ENCODE results near the gene FUT2. TPM values are rescaled to one million over a fixed set of nuclear protein-coding genes. Genes with fewer than 3 reads are reported as not detected.

Gene FUT2
- total and polyA plus RNA-seq, 2 of the 13 experiments (the other 11 are each of a cell fraction or from before 2014, with no cell fraction given): 0.07 TPM; not detected in 1

DNA sequence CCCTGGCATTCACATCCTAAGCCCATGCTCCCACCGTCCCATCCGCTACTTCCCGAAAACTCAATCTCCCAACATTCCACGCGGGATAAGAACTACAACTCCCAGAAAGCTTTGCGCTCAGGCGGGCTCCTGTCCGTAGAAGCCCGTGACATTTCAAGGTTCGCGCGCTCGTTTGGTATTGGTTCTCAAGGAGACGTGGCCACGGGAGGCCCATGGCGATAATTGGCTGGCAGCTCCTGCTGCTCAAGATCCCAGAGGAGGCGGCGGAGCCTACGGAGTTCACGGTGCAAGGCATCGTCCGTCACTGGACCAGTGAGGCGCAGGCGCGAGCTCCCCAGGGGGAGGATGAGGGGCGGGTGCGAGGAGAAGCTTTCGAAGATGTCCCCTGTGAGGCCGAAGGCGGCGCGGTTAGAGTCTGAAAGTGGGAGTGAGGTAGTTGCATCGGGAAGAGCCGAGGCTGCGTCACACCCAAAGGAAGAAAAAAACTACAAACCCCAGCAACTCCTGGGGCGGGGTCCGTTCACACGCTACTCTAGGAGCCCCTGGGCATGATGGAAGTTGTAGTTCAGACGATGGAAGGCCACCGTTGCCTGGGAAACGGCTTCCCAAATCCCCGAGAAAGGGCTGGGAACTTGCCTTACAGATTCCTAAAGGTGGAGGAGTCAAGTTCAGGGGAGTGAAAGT lies 25.0 kb downstream of the FUT2 start:
- no TSS peak for BruUV-seq (replicated peaks)
- no peaks in the 10 kb centered on the region for H4K20me1 ChIP-seq (ENCODE audit: insufficient read depth, low read length)
- peak overlapping the region; percentile 74 for H3K27ac ChIP-seq (ENCODE audit: extremely low read length, insufficient read depth, low read length)
- intact Hi-C loops (cut with micrococcal nuclease; ENCODE audit: unreplicated experiment) (no loop called here), in situ Hi-C loops (cut with HindIII; ENCODE audit: extremely low pct_ligation_motif_present, low pct_unique_long_range_greater_than_20kb) (no loop called here)
- peak overlapping the region; percentile 99 for H3K4me2 ChIP-seq (ENCODE audit: low read depth, low read length)
- peak overlapping the region; percentile 81 for H3K9ac ChIP-seq (ENCODE audit: insufficient read depth, low read depth, low read length)
- no peaks in the 10 kb centered on the region for H3K36me3 ChIP-seq (replicated peaks in 1 of 2; ENCODE audit: control insufficient read depth in 1 of 2, insufficient read depth in 2 of 2, low read length in 2 of 2)
- H3K9me3 ChIP-seq (ENCODE audit: low read length): no peaks in the 10 kb centered on the region
- DNase-seq (ENCODE audit: low spot score) (peak; percentile 98), FAIRE-seq (peak; percentile 99), ATAC-seq (peak; percentile 83)
- no peaks in the 10 kb centered on the region for H3K79me2 ChIP-seq (ENCODE audit: insufficient read depth, low read length)
- peaks cover 61% of the 10 kb centered on the region for H3K4me1 ChIP-seq (ENCODE audit: insufficient read depth, low read length)
- WGBS (ENCODE audit: low lambda C conversion rate): under 1% methylated on average over 29 of the region's 42 CpGs
- H2AFZ ChIP-seq (ENCODE audit: low read length): peak overlapping the region; percentile 22
- ChIA-PET POLR2A (interaction anchor here (0.7 to 1.4 kb wide), 10 partner anchors 9 to 151 kb away, joined by 3 to 13 read pairs (median 5); partner anchors contain the start of genes CA11, FUT2, PPP1R15A and RPL18), CTCF (ENCODE audit: low intra/inter-chr PET ratio, low total read pairs) (no interaction called here)
- no peaks in the 10 kb centered on the region; a peak in 1 of 5 replicates for H3K27me3 ChIP-seq (ENCODE audit: control insufficient read depth in 1 of 2, insufficient read depth in 2 of 2, low read length in 2 of 2)
- peak overlapping the region; percentile 68 to 85 (median 76); a peak in 5 of 6 replicates for H3K4me3 ChIP-seq (replicated peaks in 1 of 3; ENCODE audit: insufficient read depth in 1 of 3, low read depth in 2 of 3, low read length in 3 of 3)
- TF ChIP-seq GABPB1 (CRISPR knock-in tag; IDR thresholded peaks at IDR 0.05) (peak; percentile 80), HDAC2 (CRISPR knock-in tag; IDR thresholded peaks at IDR 0.05) (peak; percentile 60; the same call in 1 of the 2 replicates), MXD1 (CRISPR knock-in tag; IDR thresholded peaks at IDR 0.05) (no peak), CSRNP1 (CRISPR knock-in tag; IDR thresholded peaks at IDR 0.05) (peak; percentile 65; the same call in 1 of the 2 replicates), HOXA3 (CRISPR knock-in tag; IDR thresholded peaks at IDR 0.05) (peak; percentile 46; the same call in 1 of the 2 replicates), TEAD3 (CRISPR knock-in tag; optimal IDR thresholded peaks at IDR 0.05; ENCODE audit: borderline replicate concordance) (peak; percentile 96), RARG (CRISPR knock-in tag; IDR thresholded peaks at IDR 0.05; ENCODE audit: low read depth) (no peak), ZNF44 (CRISPR knock-in tag; IDR thresholded peaks at IDR 0.05) (0 out of 2 replicates have a peak, but pooled peaks have one; percentile 81), ZNF788 (CRISPR knock-in tag; IDR thresholded peaks at IDR 0.05; ENCODE audit: borderline replicate concordance) (peak; percentile 43; the same call in 1 of the 2 replicates), ARHGAP35 (CRISPR knock-in tag; IDR thresholded peaks at IDR 0.05; ENCODE audit: borderline replicate concordance) (peak; percentile 31; the same call in 1 of the 2 replicates), GLI4 (CRISPR knock-in tag; IDR thresholded peaks at IDR 0.05; ENCODE audit: borderline replicate concordance) (peak; percentile 78; the same call in 1 of the 2 replicates), ZNF354B (CRISPR knock-in tag; IDR thresholded peaks at IDR 0.05) (0 out of 2 replicates have a peak, but pooled peaks have one; percentile 14)
- TF ChIP-seq, protein P1, sequence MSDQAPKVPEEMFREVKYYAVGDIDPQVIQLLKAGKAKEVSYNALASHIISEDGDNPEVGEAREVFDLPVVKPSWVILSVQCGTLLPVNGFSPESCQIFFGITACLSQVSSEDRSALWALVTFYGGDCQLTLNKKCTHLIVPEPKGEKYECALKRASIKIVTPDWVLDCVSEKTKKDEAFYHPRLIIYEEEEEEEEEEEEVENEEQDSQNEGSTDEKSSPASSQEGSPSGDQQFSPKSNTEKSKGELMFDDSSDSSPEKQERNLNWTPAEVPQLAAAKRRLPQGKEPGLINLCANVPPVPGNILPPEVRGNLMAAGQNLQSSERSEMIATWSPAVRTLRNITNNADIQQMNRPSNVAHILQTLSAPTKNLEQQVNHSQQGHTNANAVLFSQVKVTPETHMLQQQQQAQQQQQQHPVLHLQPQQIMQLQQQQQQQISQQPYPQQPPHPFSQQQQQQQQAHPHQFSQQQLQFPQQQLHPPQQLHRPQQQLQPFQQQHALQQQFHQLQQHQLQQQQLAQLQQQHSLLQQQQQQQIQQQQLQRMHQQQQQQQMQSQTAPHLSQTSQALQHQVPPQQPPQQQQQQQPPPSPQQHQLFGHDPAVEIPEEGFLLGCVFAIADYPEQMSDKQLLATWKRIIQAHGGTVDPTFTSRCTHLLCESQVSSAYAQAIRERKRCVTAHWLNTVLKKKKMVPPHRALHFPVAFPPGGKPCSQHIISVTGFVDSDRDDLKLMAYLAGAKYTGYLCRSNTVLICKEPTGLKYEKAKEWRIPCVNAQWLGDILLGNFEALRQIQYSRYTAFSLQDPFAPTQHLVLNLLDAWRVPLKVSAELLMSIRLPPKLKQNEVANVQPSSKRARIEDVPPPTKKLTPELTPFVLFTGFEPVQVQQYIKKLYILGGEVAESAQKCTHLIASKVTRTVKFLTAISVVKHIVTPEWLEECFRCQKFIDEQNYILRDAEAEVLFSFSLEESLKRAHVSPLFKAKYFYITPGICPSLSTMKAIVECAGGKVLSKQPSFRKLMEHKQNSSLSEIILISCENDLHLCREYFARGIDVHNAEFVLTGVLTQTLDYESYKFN (CRISPR knock-in tag; conservative IDR thresholded peaks at IDR 0.05): 0 out of 2 replicates have a peak, but pooled peaks have one; percentile 17
- TF ChIP-seq, protein P2, sequence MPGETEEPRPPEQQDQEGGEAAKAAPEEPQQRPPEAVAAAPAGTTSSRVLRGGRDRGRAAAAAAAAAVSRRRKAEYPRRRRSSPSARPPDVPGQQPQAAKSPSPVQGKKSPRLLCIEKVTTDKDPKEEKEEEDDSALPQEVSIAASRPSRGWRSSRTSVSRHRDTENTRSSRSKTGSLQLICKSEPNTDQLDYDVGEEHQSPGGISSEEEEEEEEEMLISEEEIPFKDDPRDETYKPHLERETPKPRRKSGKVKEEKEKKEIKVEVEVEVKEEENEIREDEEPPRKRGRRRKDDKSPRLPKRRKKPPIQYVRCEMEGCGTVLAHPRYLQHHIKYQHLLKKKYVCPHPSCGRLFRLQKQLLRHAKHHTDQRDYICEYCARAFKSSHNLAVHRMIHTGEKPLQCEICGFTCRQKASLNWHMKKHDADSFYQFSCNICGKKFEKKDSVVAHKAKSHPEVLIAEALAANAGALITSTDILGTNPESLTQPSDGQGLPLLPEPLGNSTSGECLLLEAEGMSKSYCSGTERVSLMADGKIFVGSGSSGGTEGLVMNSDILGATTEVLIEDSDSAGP (CRISPR knock-in tag; IDR thresholded peaks at IDR 0.05; ENCODE audit: borderline replicate concordance): peak; percentile 70; the same call in 1 of the 2 replicates
